Smooth muscle cell (in vitro differentiated cells): ENCODE measurements around the gene INSIG1. TPM values are rescaled to one million over a fixed set of nuclear protein-coding genes. Genes with fewer than 3 reads are reported as not detected.

Source experiments
- DNase-seq: peaks from one replicate; lab custom pipeline; 2025; ENCODE audit not compliant: unreplicated experiment; lab: John Stamatoyannopoulos, UW
- H2AFZ ChIP-seq: fragments of 200-600 bp; sonication (generic); 2 replicates; pipeline ENCODE4 v1.6.0; 2016; ENCODE audit warnings: antibody characterized with exemption, low read depth, mild to moderate bottlenecking
- H3F3A ChIP-seq: fragments of 200-600 bp; sonication (generic); 2 replicates; pipeline ENCODE4 v1.6.0; 2017; ENCODE audit warnings: antibody characterized with exemption, low read depth
- H3K27ac ChIP-seq: fragments of 200-600 bp; sonication (generic); 2 replicates; pipeline ENCODE4 v1.5.1; 2016; ENCODE audit warnings: low read depth, mild to moderate bottlenecking
- H3K27me3 ChIP-seq: fragments of 200-600 bp; sonication (generic); 2 replicates; pipeline ENCODE4 v1.6.1; 2016; ENCODE audit warnings: low read depth, mild to moderate bottlenecking
- H3K36me3 ChIP-seq: fragments of 200-600 bp; sonication (generic); 2 replicates; pipeline ENCODE4 v1.5.1; 2016; ENCODE audit warnings: low read depth
- H3K4me1 ChIP-seq: fragments of 200-600 bp; sonication (generic); 2 replicates; pipeline ENCODE4 v1.5.1; 2016; ENCODE audit warnings: low read depth
- H3K4me2 ChIP-seq: fragments of 200-600 bp; sonication (generic); 2 replicates; pipeline ENCODE4 v1.6.0; 2016; ENCODE audit warnings: mild to moderate bottlenecking
- H3K4me3 ChIP-seq: fragments of 200-600 bp; sonication (generic); 2 replicates; pipeline ENCODE4 v1.5.1; 2016; ENCODE audit warnings: mild to moderate bottlenecking
- H3K79me2 ChIP-seq: fragments of 200-600 bp; sonication (generic); 2 replicates; pipeline ENCODE4 v1.6.0; 2016; ENCODE audit warnings: low read depth, mild to moderate bottlenecking
- H3K9ac ChIP-seq: fragments of 200-600 bp; sonication (generic); 2 replicates; pipeline ENCODE4 v1.6.0; 2016; ENCODE audit warnings: low read depth
- H3K9me3 ChIP-seq: fragments of 200-600 bp; sonication (generic); replicated peaks from 2 replicates; pipeline ENCODE4 v1.5.1; 2016; ENCODE audit warnings: low read depth
- H4K20me1 ChIP-seq: fragments of 200-600 bp; sonication (generic); 2 replicates; pipeline ENCODE4 v1.6.0; 2016; ENCODE audit warnings: low read depth
- WGBS: methylation state at CpG from one replicate; pipeline ENCODE4 v1.1.7; 2016; ENCODE audit warnings: low lambda C conversion rate; 5-methylcytosine and 5-hydroxymethylcytosine counted together
- polyA plus RNA-seq: library from polyadenylated mRNA; unstranded; fragments of >200 nt; fragmentation: Nextera tagmentation; extraction: Ambion mirVana; gene quantifications from 2 replicates; pipeline ENCODE4 v1.2.1, GENCODE V29; 2016
- total RNA-seq: library from RNA; depleted of rRNA; stranded (reverse); fragments of >200 nt; gene quantifications from 2 replicates; pipeline ENCODE4 v1.2.3, GENCODE V29; 2014
- TF ChIP-seq, protein P1 (sequence below): fragments of 200-600 bp; sonication (generic); IDR thresholded peaks from 2 replicates; pipeline ENCODE4 v1.5.1; 2017; ENCODE audit warnings: borderline replicate concordance, mild to moderate bottlenecking, antibody characterized with exemption; ENCODE audit not compliant: insufficient read depth, poor library complexity, severe bottlenecking

The INSIG1 gene
- total and polyA plus RNA-seq, 2 experiments from 2014 or later: 277 to 302 TPM

DNA sequence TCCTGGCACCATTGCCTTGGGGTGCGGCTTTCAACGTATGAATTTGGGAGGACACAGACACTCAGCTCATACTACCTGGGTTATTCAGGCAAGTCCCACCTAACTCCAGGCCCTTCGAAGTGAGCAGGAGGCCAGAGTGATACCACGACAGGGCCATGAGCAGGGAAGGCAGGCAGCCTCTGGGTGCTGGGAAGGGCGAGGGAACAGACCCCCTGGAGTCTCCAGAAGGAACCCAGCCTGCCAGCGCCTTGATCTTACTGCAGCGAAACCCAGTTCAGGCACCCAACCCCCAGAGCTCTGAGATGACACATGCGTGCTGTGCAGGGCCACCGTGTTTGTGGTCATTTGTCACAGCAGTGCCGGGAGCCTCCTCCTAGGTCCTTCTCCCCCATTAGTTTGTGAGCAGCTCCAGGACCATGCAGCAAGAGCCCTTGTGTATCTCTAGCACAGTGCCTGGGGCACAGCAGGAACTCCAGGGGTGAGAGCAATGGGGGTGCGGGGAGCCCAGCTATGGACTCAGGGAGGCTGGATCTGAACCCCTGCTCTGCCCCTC lies 7.7 kb upstream of the INSIG1 start:
- no peak for DNase-seq
- TF ChIP-seq, protein P1, sequence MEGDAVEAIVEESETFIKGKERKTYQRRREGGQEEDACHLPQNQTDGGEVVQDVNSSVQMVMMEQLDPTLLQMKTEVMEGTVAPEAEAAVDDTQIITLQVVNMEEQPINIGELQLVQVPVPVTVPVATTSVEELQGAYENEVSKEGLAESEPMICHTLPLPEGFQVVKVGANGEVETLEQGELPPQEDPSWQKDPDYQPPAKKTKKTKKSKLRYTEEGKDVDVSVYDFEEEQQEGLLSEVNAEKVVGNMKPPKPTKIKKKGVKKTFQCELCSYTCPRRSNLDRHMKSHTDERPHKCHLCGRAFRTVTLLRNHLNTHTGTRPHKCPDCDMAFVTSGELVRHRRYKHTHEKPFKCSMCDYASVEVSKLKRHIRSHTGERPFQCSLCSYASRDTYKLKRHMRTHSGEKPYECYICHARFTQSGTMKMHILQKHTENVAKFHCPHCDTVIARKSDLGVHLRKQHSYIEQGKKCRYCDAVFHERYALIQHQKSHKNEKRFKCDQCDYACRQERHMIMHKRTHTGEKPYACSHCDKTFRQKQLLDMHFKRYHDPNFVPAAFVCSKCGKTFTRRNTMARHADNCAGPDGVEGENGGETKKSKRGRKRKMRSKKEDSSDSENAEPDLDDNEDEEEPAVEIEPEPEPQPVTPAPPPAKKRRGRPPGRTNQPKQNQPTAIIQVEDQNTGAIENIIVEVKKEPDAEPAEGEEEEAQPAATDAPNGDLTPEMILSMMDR: no peak
- Histone ChIP-seq H3K79me2 (no peaks in the 10 kb centered on the region), H3K4me1 (no peaks in the 10 kb centered on the region), H3K4me2 (no peak overlapping the region), H3K4me3 (no peak overlapping the region), H3K27me3 (no peaks in the 10 kb centered on the region), H3F3A (no peaks in the 10 kb centered on the region), H4K20me1 (no peaks in the 10 kb centered on the region), H3K36me3 (no peaks in the 10 kb centered on the region), H3K9me3 (no peaks in the 10 kb centered on the region), H3K9ac (no peak overlapping the region), H3K27ac (no peak overlapping the region), H2AFZ (no peak overlapping the region)
- WGBS: 89% methylated on average over 11 of the region's 11 CpGs

DNA sequence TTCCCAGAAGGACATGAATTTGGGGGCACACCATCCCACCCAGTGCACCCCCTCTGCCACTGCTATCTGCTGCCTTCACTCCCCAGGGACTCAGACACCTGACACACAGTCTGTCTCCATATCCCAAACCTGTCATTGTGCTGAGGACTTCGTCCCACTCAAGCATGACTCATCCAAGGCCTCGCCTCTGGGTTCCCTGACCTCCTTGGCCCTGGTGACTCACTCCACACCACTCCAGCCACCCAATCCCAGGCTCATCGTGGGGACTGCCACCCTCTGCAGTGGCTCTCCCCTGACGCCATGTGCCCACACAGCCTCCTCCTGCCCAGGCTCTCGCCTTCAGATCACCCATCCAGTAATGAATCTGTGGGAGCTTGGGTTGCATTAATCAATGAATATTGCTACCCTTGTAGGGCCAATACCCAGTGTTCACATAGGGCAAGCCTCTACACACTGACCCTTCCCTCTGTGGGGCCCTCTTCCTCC lies 6.6 kb upstream of the INSIG1 start:
- H3K36me3 ChIP-seq: no peaks in the 10 kb centered on the region
- H2AFZ ChIP-seq: no peak overlapping the region
- no peaks in the 10 kb centered on the region for H3F3A ChIP-seq
- H3K4me3 ChIP-seq: no peak overlapping the region
- H3K9ac ChIP-seq: no peak overlapping the region
- TF ChIP-seq, protein P1: no peak
- no peak for DNase-seq
- H4K20me1 ChIP-seq: no peaks in the 10 kb centered on the region
- no peaks in the 10 kb centered on the region for H3K27me3 ChIP-seq
- H3K4me2 ChIP-seq: no peak overlapping the region
- H3K4me1 ChIP-seq: no peaks in the 10 kb centered on the region
- H3K27ac ChIP-seq: no peak overlapping the region
- H3K9me3 ChIP-seq: no peaks in the 10 kb centered on the region
- H3K79me2 ChIP-seq: no peaks in the 10 kb centered on the region
- 29% methylated on average over 5 of the region's 5 CpGs for WGBS

DNA sequence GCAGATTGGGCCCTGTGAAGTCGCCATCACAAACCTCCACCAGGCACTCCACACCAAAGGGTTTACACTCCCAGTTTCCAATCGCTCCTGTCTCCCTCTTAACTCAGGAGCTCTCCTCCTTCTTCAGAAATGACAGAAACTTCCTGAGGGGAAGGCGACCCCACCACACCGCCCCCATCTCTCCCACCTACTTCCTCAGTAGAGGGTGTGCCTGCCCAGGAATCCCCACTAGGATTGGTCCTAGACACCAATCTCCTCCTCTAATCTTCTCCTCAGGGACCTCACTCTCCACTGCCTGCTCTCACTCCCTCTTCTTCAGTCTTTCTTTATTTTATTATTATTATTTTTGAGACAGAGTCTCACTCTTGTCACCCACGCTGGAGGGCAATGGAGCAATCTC lies 5.9 kb upstream of the INSIG1 start:
- H3K79me2 ChIP-seq: no peaks in the 10 kb centered on the region

More for the DNA sequence above, 5.9 kb upstream of the INSIG1 start:
- H3K27me3 ChIP-seq: no peaks in the 10 kb centered on the region
- no peak overlapping the region for H3K4me3 ChIP-seq
- TF ChIP-seq, protein P1: no peak
- no peak overlapping the region for H3K9ac ChIP-seq
- H3F3A ChIP-seq: peaks cover 2% of the 10 kb centered on the region
- no peak for DNase-seq
- H3K27ac ChIP-seq: no peak overlapping the region
- H2AFZ ChIP-seq: no peak overlapping the region
- H3K36me3 ChIP-seq: no peaks in the 10 kb centered on the region
- H4K20me1 ChIP-seq: no peaks in the 10 kb centered on the region
- H3K9me3 ChIP-seq: no peaks in the 10 kb centered on the region
- WGBS: 96% methylated on average over 5 of the region's 5 CpGs
- H3K4me2 ChIP-seq: no peak overlapping the region
- H3K4me1 ChIP-seq: peaks cover 4% of the 10 kb centered on the region
